Heart left ventricle (tissue), 16 donors: ENCODE data around the gene JUP. TPM values are rescaled to one million over a fixed set of nuclear protein-coding genes. Genes with fewer than 3 reads are reported as not detected.
A peak's percentile ranks its signal among the peaks of the same experiment; 100 is the strongest.

Experiments
- ATAC-seq, 4 donors: fragments of 200-7000 bp; cut with Tn5 transposase; one replicate each; pipeline ENCODE4 v1.9.1; 2020 to 2022; ENCODE audit warnings: moderate library complexity in 4 of 4, mild to moderate bottlenecking in 3 of 4, moderate number of reproducible peaks in 1 of 4
- DNase-seq, 5 donors: peaks; one replicate each; pipeline ENCODE4 v3.0.0-alpha.2; 2020
- H3K27ac ChIP-seq, 12 donors: fragments of 200-600 bp; sonication (generic) in 4 of 12; one replicate each; pipeline versions ENCODE4 v1.5.0 to v1.8.0; 2016 to 2022; ENCODE audit warnings: mild to moderate bottlenecking in 2 of 12
- H3K27me3 ChIP-seq, 9 donors: fragments of 200-600 bp; sonication (generic) in 2 of 9; one replicate each; pipeline versions ENCODE4 v1.5.1 to v1.8.0; 2016 to 2022; ENCODE audit warnings: mild to moderate bottlenecking in 3 of 9
- H3K36me3 ChIP-seq, 9 donors: fragments of 200-600 bp; sonication (generic) in 2 of 9; one replicate each; pipeline versions ENCODE4 v1.5.0 to v1.8.0; 2018 to 2022; ENCODE audit warnings: mild to moderate bottlenecking in 2 of 9
- H3K4me1 ChIP-seq, 12 donors: fragments of 200-600 bp; sonication (generic) in 4 of 12; one replicate each; pipeline versions ENCODE4 v1.5.0 to v1.8.0; 2016 to 2022; ENCODE audit warnings: mild to moderate bottlenecking in 3 of 12
- H3K4me3 ChIP-seq, 12 donors: fragments of 200-600 bp; sonication (generic) in 4 of 12; one replicate each; pipeline versions ENCODE4 v1.5.0 to v1.8.0; 2017 to 2022; ENCODE audit warnings: mild to moderate bottlenecking in 9 of 12, moderate library complexity in 4 of 12
- H3K9me3 ChIP-seq, 12 donors: fragments of 200-600 bp; sonication (generic) in 4 of 12; one replicate each; pipeline versions ENCODE4 v1.5.0 to v1.8.0; 2016 to 2022; ENCODE audit warnings: mild to moderate bottlenecking in 1 of 12
- CTCF ChIP-seq, 12 donors: fragments of 200-600 bp; sonication (generic) in 4 of 12; IDR thresholded peaks; one replicate each; pipeline versions ENCODE4 v1.5.0 to v1.8.0; 2018 to 2022; ENCODE audit warnings: antibody characterized with exemption in 12 of 12, mild to moderate bottlenecking in 5 of 12
- POLR2A ChIP-seq, 2 donors: fragments of 450-650 bp; IDR thresholded peaks; one replicate each; pipeline ENCODE4 v1.6.1; 2017; ENCODE audit warnings: antibody characterized with exemption in 2 of 2, mild to moderate bottlenecking in 2 of 2, moderate library complexity in 2 of 2
- WGBS, 4 donors: extraction: QIAGEN DNeasy Blood & Tissue Kit in 2 of 4; methylation state at CpG; one replicate each; pipeline versions ENCODE4 v1.1.5 to v1.1.7; 2013 to 2018; 5-methylcytosine and 5-hydroxymethylcytosine counted together
- intact Hi-C, 10 donors: fragments of 100-400 bp; cut with DNase I; formaldehyde crosslinking; loops; one replicate each; pipeline versions ENCODE4 v1.11.1 to v1.14.2; 2022
- polyA plus RNA-seq, 2 donors: library from polyadenylated mRNA; stranded (reverse); fragments of 200-250 nt; gene quantifications; one replicate each; pipeline ENCODE4 v1.2.3, GENCODE V29; 2013
- total RNA-seq, 9 donors: library from RNA; depleted of rRNA in 2 of 9; stranded (reverse); fragments of >200 nt in 2 of 9; fragmentation: NEBNext Ultra II Directional in 3 of 9; extraction: Animal tissue kit (Norgen Biotek cat#: 25700) in 3 of 9; gene quantifications; one replicate each; pipeline versions ENCODE4 v1.1.0 to v1.2.4, GENCODE V29; 2016 to 2023
- donor health status: ischemic (EF 13 %, LVEDD 7.1; RV severe dilation, severe dysfunction).
- donor health status: healthy with polysubstance abuse.
- donor health status: DM: no; HTN: yes; CAD: no.
- donor health status: DM: no; HTN: no; CAD: no.
- donor health status: ischemic (EF 25% LVEDD 6.9; RV normal size, moderate dysfunction).
- donor health status: ischemic (EF 25% LVEDD 5.7; RV mildly dilated, moderate dysfunction).
- donor health status: healthy.
- donor health status: DM: yes; HTN: yes; CAD: no.
- donor health status: ischemic (EF 35%, LVEDD 5.7; RV mildly dilated, moderate dysfunction).
- donor health status: nonischemic (EF 11% LVEDD 7.7; RV severe dilation, severe dysfunction).
- donor health status: DM: yes; HTN: yes; CAD: no.
- donor health status: PGD.
- donor health status: ischemic (EF 29% LVEDD 5.4; RV normal size, mild dysfunction).
- donor health status: nonischemic (EF 23%, LVEDD 6.1; RV moderate dilation, normal function).

Gene JUP
- total and polyA plus RNA-seq, 11 donors = 94.6 to 503 (median 159) TPM

GRCh38 chr17:41736983-41737679 is 49.4 kb downstream of the JUP start:
- Histone ChIP-seq H3K27me3 (peaks cover 29 to 57% (median 53%) of the 10 kb centered on the region in 9 donors), H3K9me3 (no peaks in the 10 kb centered on the region), H3K27ac (no peak overlapping the region), H3K36me3 (no peaks in the 10 kb centered on the region), H3K4me3 (no peak overlapping the region), H3K4me1 (peaks cover 3 to 25% (median 16%) of the 10 kb centered on the region in 12 donors)
- intact Hi-C loops = loop anchor here in 3 of 10 donors (5.0 to 10.0 kb wide), 4 partner anchors 35 to 218 kb away; no protein-coding TSS in a partner anchor
- ATAC-seq = no peak
- no peak for DNase-seq
- TF ChIP-seq CTCF (IDR thresholded peaks at IDR 0.05) = no peak
- TF ChIP-seq POLR2A (IDR thresholded peaks at IDR 0.05) = no peak
- WGBS, 4 donors = 62 to 71% (median 69%) methylated on average over 17 of the region's 17 CpGs

- no peaks in the 10 kb centered on the region for H3K9me3 ChIP-seq
- ATAC-seq = no peak
- no peak for DNase-seq
- peaks cover 3 to 25% (median 16%) of the 10 kb centered on the region in 12 donors for H3K4me1 ChIP-seq
- peaks cover 29 to 63% (median 53%) of the 10 kb centered on the region in 9 donors for H3K27me3 ChIP-seq
- intact Hi-C loops = loop anchor here in 3 of 10 donors (5.0 to 10.0 kb wide), 4 partner anchors 37 to 219 kb away; no protein-coding TSS in a partner anchor
- H3K36me3 ChIP-seq = no peaks in the 10 kb centered on the region
- no peak overlapping the region for H3K4me3 ChIP-seq
- H3K27ac ChIP-seq = no peak overlapping the region
- no peak for TF ChIP-seq CTCF (IDR thresholded peaks at IDR 0.05)
- TF ChIP-seq POLR2A (IDR thresholded peaks at IDR 0.05) = no peak
- 87 to 92% (median 90%) methylated on average over 4 of the region's 4 CpGs for WGBS, 4 donors
Measured at GRCh38 chr17:41735744-41736143, 50.8 kb downstream of the JUP start.

GRCh38 chr17:41734949-41735313 is 51.6 kb downstream of the JUP start:
- H3K27ac ChIP-seq = no peak overlapping the region
- H3K4me1 ChIP-seq = peaks cover 3 to 25% (median 16%) of the 10 kb centered on the region in 12 donors
- H3K36me3 ChIP-seq = no peaks in the 10 kb centered on the region
- peak overlapping the region; percentile 33 to 55 (median 44) for H3K4me3 ChIP-seq
- no peak for TF ChIP-seq POLR2A (IDR thresholded peaks at IDR 0.05)
- TF ChIP-seq CTCF (IDR thresholded peaks at IDR 0.05) = no peak
- peak in 1 of 4 donors; percentile 3 for ATAC-seq
- H3K27me3 ChIP-seq = peaks cover 29 to 63% (median 53%) of the 10 kb centered on the region in 9 donors
- no peak for DNase-seq
- WGBS, 4 donors = 2 to 17% (median 4%) methylated on average over 9 to 23 of the region's 23 CpGs
- intact Hi-C loops = loop anchor here in 3 of 10 donors (5.0 to 10.0 kb wide), 4 partner anchors 37 to 220 kb away; no protein-coding TSS in a partner anchor
- no peaks in the 10 kb centered on the region for H3K9me3 ChIP-seq

GRCh38 chr17:41734139-41734948 is 52.2 kb downstream of the JUP start, which contains the start of gene HAP1:
Gene HAP1, minus strand, starts transcription at chr17:41734643. Its CDS starts 9 bp downstream, at chr17:41734634.
- Histone ChIP-seq H3K9me3 (no peaks in the 10 kb centered on the region), H3K36me3 (no peaks in the 10 kb centered on the region), H3K27ac (no peak within 1 kb of the TSS), H3K4me1 (peaks cover 3 to 25% (median 16%) of the 10 kb centered on the region in 12 donors), H3K4me3 (peak within 1 kb of the TSS; percentile 33 to 55 (median 44)), H3K27me3 (peaks cover 29 to 63% (median 53%) of the 10 kb centered on the region in 9 donors)
- intact Hi-C loops = loop anchor here in 1 of 10 donors (10.0 kb wide), 2 partner anchors 150 to 220 kb away; no protein-coding TSS in a partner anchor
- ATAC-seq = peak in 2 of 4 donors; percentile 19 to 26
- WGBS, 4 donors = 1 to 2% (median 1%) methylated on average over 34 to 77 of the region's 77 CpGs
- peak in 1 of 5 donors; percentile 26 for DNase-seq
- TF ChIP-seq POLR2A (IDR thresholded peaks at IDR 0.05) (no peak), CTCF (IDR thresholded peaks at IDR 0.05) (no peak)
